H9 (cell line): ENCODE measurements around the gene LPP. TPM values are rescaled to one million over a fixed set of nuclear protein-coding genes. Genes with fewer than 3 reads are reported as not detected.

Experiments
- DNase-seq: peaks from one replicate; pipeline ENCODE4 v3.0.0-alpha.2; 2017
- H2AFZ ChIP-seq: one replicate; pipeline ENCODE4 v1.6.1; 2013; ENCODE audit warnings: mild to moderate bottlenecking, low read length, control low read depth, moderate library complexity
- H2AK5ac ChIP-seq: 2 replicates; pipeline ENCODE4 v1.6.1; 2013; ENCODE audit warnings: low read length, control low read depth, mixed read lengths; ENCODE audit not compliant: insufficient read length
- H2BK120ac ChIP-seq: one replicate; pipeline ENCODE4 v1.6.1; 2013; ENCODE audit warnings: low read depth, mild to moderate bottlenecking, low read length, control low read depth, inconsistent platforms; ENCODE audit not compliant: poor library complexity, severe bottlenecking
- H2BK12ac ChIP-seq: 2 replicates; pipeline ENCODE4 v1.6.1; 2013; ENCODE audit warnings: low read length, control low read depth, mixed read lengths, low read depth; ENCODE audit not compliant: insufficient read length
- H2BK15ac ChIP-seq: 2 replicates; pipeline ENCODE4 v1.6.1; 2013; ENCODE audit warnings: low read depth, low read length, control low read depth
- H2BK20ac ChIP-seq: one replicate; pipeline ENCODE4 v1.6.1; 2013; ENCODE audit warnings: low read depth, mild to moderate bottlenecking, low read length, control low read depth, inconsistent platforms; ENCODE audit not compliant: poor library complexity, severe bottlenecking
- H2BK5ac ChIP-seq: 2 replicates; pipeline ENCODE4 v1.6.1; 2013; ENCODE audit warnings: low read length, control low read depth, mixed read lengths; ENCODE audit not compliant: insufficient read length
- H3K14ac ChIP-seq: 2 replicates; pipeline ENCODE4 v1.6.1; 2013; ENCODE audit warnings: low read length, control low read depth; ENCODE audit not compliant: insufficient read depth
- H3K18ac ChIP-seq: 2 replicates; pipeline ENCODE4 v1.6.1; 2013; ENCODE audit warnings: low read depth, mild to moderate bottlenecking, mixed read lengths, low read length, control low read depth; ENCODE audit not compliant: insufficient read length
- H3K23ac ChIP-seq: 2 replicates; pipeline ENCODE4 v1.6.1; 2013; ENCODE audit warnings: low read length, control low read depth, mixed read lengths, low read depth; ENCODE audit not compliant: insufficient read length
- H3K23me2 ChIP-seq: 2 replicates; pipeline ENCODE4 v1.6.1; 2013; ENCODE audit warnings: low read depth, mild to moderate bottlenecking, mixed read lengths, low read length, control low read depth; ENCODE audit not compliant: insufficient read length, poor library complexity, severe bottlenecking
- H3K27ac ChIP-seq: 2 replicates; pipeline ENCODE4 v1.5.1; 2013; ENCODE audit warnings: low read length, control low read depth, mixed read lengths, low read depth; ENCODE audit not compliant: insufficient read length
- H3K27me3 ChIP-seq: 2 replicates; pipeline ENCODE4 v1.6.1; 2013; ENCODE audit warnings: low read length, control low read depth, inconsistent platforms; ENCODE audit not compliant: insufficient read depth
- H3K4ac ChIP-seq: 2 replicates; pipeline ENCODE4 v1.6.1; 2013; ENCODE audit warnings: low read depth, mild to moderate bottlenecking, control low read depth, inconsistent platforms, low read length, moderate library complexity
- H3K4me1 ChIP-seq: 2 replicates; pipeline ENCODE4 v1.6.1; 2013; ENCODE audit warnings: low read length, control low read depth, inconsistent platforms; ENCODE audit not compliant: insufficient read depth
- H3K4me2 ChIP-seq: 2 replicates; pipeline ENCODE4 v1.6.1; 2013; ENCODE audit warnings: low read length, control low read depth, mixed read lengths; ENCODE audit not compliant: insufficient read length, insufficient read depth
- H3K56ac ChIP-seq: 2 replicates; pipeline ENCODE4 v1.6.1; 2013; ENCODE audit warnings: low read depth, mild to moderate bottlenecking, mixed read lengths, low read length, control low read depth; ENCODE audit not compliant: insufficient read length
- H3K79me1 ChIP-seq: 2 replicates; pipeline ENCODE4 v1.6.1; 2013; ENCODE audit warnings: low read depth, mild to moderate bottlenecking, moderate library complexity, low read length, control low read depth, inconsistent platforms; ENCODE audit not compliant: insufficient read depth, poor library complexity, severe bottlenecking
- H3K79me2 ChIP-seq: 2 replicates; pipeline ENCODE4 v1.6.1; 2013; ENCODE audit warnings: low read length, control low read depth, inconsistent platforms; ENCODE audit not compliant: insufficient read depth
- H3K9ac ChIP-seq: 2 replicates; pipeline ENCODE4 v1.6.1; 2013; ENCODE audit warnings: low read length, control low read depth, mixed read lengths; ENCODE audit not compliant: insufficient read length; ENCODE audit errors: extremely low read depth
- H3K9me3 ChIP-seq: one replicate; pipeline ENCODE4 v1.6.1; 2013; ENCODE audit warnings: low read depth, low read length, inconsistent platforms; ENCODE audit not compliant: control insufficient read depth
- H3T11ph ChIP-seq: one replicate; pipeline ENCODE4 v1.6.1; 2013; ENCODE audit warnings: mild to moderate bottlenecking, low read length, control low read depth, inconsistent platforms
- H4K20me1 ChIP-seq: one replicate; pipeline ENCODE4 v1.6.1; 2013; ENCODE audit not compliant: control insufficient read depth, insufficient read length, insufficient read depth
- H4K5ac ChIP-seq: 2 replicates; pipeline ENCODE4 v1.6.1; 2013; ENCODE audit warnings: low read depth, mild to moderate bottlenecking, mixed read lengths, low read length, control low read depth; ENCODE audit not compliant: insufficient read length
- H4K8ac ChIP-seq: replicated peaks from 2 replicates; pipeline ENCODE4 v1.6.1; 2013; ENCODE audit warnings: low read length, control low read depth, mixed read lengths, low read depth; ENCODE audit not compliant: insufficient read length
- H4K91ac ChIP-seq: 2 replicates; pipeline ENCODE4 v1.6.1; 2013; ENCODE audit warnings: low read depth, mild to moderate bottlenecking, moderate library complexity, mixed read lengths, low read length, control low read depth; ENCODE audit not compliant: insufficient read length
- H3K27ac Mint-ChIP-seq, 3 experiments: 2 replicates in 2 of 3; 3 replicates in 1 of 3; pipeline ENCODE4 v1.8.0; 2020 to 2021; ENCODE audit warnings: mixed read lengths in 3 of 3, mild to moderate bottlenecking in 1 of 3, moderate library complexity in 1 of 3
- H3K27me3 Mint-ChIP-seq: 2 replicates; pipeline ENCODE4 v1.8.0; 2021; ENCODE audit warnings: low read depth, mild to moderate bottlenecking, moderate library complexity, mixed read lengths
- H3K36me3 Mint-ChIP-seq, 3 experiments: 2 replicates in 2 of 3; 3 replicates in 1 of 3; pipeline ENCODE4 v1.8.0; 2020 to 2021; ENCODE audit warnings: low read depth in 3 of 3, mixed read lengths in 3 of 3; ENCODE audit not compliant: insufficient read depth in 1 of 3
- H3K4me1 Mint-ChIP-seq, 2 experiments: 2 replicates each; pipeline ENCODE4 v1.8.0; 2020; ENCODE audit warnings: mixed read lengths in 2 of 2
- H3K4me3 Mint-ChIP-seq, 2 experiments: 2 replicates in 1 of 2; 3 replicates in 1 of 2; pipeline ENCODE4 v1.8.0; 2020 to 2021; ENCODE audit warnings: mild to moderate bottlenecking in 2 of 2, mixed read lengths in 2 of 2, moderate library complexity in 1 of 2
- H3K9me3 Mint-ChIP-seq, 2 experiments: 2 replicates in 1 of 2; 3 replicates in 1 of 2; pipeline ENCODE4 v1.8.0; 2020; ENCODE audit warnings: mild to moderate bottlenecking in 2 of 2, mixed read lengths in 2 of 2, moderate library complexity in 1 of 2
- CTCF ChIP-seq: fragments of 200-600 bp; sonication (generic); conservative IDR thresholded peaks from 3 replicates; pipeline ENCODE4 v1.8.0; 2021; ENCODE audit warnings: antibody characterized with exemption, mild to moderate bottlenecking
- WGBS: extraction: QIAGEN DNeasy Blood & Tissue Kit; methylation state at CpG from one replicate; pipeline ENCODE4 v1.1.7; 2013; ENCODE audit warnings: missing lambda C conversion rate, low lambda C conversion rate, mixed read lengths; ENCODE audit not compliant: insufficient read length; ENCODE audit errors: extremely low coverage; 5-methylcytosine and 5-hydroxymethylcytosine counted together
- total RNA-seq: library from RNA; stranded (reverse); gene quantifications from 2 replicates; pipeline ENCODE4 v1.2.1, GENCODE V29; 2021

Gene LPP
- total RNA-seq, 1 experiment from 2014 or later: 64.6 TPM

GRCh38 chr3:188554404-188554803 is 400.4 kb downstream of the LPP start:
- Histone ChIP-seq H2BK12ac (no peak overlapping the region), H4K91ac (no peak overlapping the region), H3K56ac (no peak overlapping the region), H3K18ac (no peak overlapping the region), H2BK120ac (no peak overlapping the region), H4K5ac (no peak overlapping the region), H2BK5ac (no peak overlapping the region), H3K4me1 (no peaks in the 10 kb centered on the region), H3K9me3 (no peaks in the 10 kb centered on the region), H3K23ac (no peak overlapping the region), H2BK15ac (no peak overlapping the region), H3T11ph (no peak overlapping the region), H3K27ac (no peak overlapping the region), H3K4me2 (no peak overlapping the region), H3K14ac (no peak overlapping the region), H3K9ac (no peak overlapping the region), H4K8ac (no peak overlapping the region), H3K23me2 (no peaks in the 10 kb centered on the region), H3K79me1 (no peaks in the 10 kb centered on the region), H2AK5ac (no peak overlapping the region), H3K4ac (no peak overlapping the region), H2AFZ (no peak overlapping the region), H3K79me2 (no peaks in the 10 kb centered on the region), H4K20me1 (no peaks in the 10 kb centered on the region), H3K27me3 (no peaks in the 10 kb centered on the region), H2BK20ac (no peak overlapping the region)
- Mint-ChIP-seq H3K9me3 (no peaks in the 10 kb centered on the region), H3K4me1 (no peaks in the 10 kb centered on the region), H3K27me3 (no peaks in the 10 kb centered on the region), H3K27ac (no peak overlapping the region), H3K4me3 (no peak overlapping the region), H3K36me3 (no peaks in the 10 kb centered on the region)
- WGBS: no CpG with 5 or more reads among the region's 1 CpG
- no peak for TF ChIP-seq CTCF
- DNase-seq: no peak
